Endometrial microvascular endothelial cells (primary cell): ENCODE data around the gene SYNGAP1. TPM values are rescaled to one million over a fixed set of nuclear protein-coding genes. Genes with fewer than 3 reads are reported as not detected.

Experiments used
- in situ Hi-C: cut with HindIII; loops from 2 replicates; pipeline ENCODE4 v1.10.0; 2017; ENCODE audit warnings: low sequenced_read_pairs, low pct_unique_long_range_greater_than_20kb; ENCODE audit errors: inconsistent ontology term
- total RNA-seq: library from RNA; depleted of rRNA; stranded (reverse); fragments of >200 nt; gene quantifications from one replicate; pipeline ENCODE4 v1.2.3, GENCODE V29; 2015; ENCODE audit errors: inconsistent ontology term

Gene SYNGAP1
- total RNA-seq, 1 donor from 2014 or later: 1.7 TPM

GRCh38 chr6:33497157-33497556, 77.3 kb downstream of the SYNGAP1 start:
- in situ Hi-C loops: no loop called here

- in situ Hi-C loops: no loop called here
These were observed 82.6 kb downstream of the SYNGAP1 start for GRCh38 chr6:33502486-33502885.

DNA sequence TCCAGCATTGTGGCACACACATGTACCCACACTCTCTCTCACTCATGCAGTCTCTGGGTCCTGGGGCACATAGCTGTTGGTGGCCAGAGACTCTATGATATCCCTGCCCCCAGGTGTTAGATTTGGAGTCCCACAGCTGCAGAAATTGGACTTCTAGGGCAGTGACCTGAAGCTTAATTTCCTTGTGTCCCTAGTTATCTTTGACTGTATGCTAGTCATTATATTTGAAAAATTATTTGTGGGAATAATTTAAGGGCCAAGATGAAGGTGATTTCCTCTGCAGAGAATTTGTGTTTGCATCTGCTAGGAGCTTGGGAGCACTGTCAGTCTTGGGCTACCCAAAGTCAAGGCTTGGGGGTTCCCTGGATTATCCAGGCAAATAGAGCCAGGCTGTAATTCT, 84.6 kb downstream of the SYNGAP1 start:
- in situ Hi-C loops: no loop called here

Other genes starting within 250 kb of the SYNGAP1 start
- gene COL11A2, start 227.6 kb upstream of the SYNGAP1 start, total RNA-seq: not detected
- 19.3 TPM for gene RXRB, start 219.4 kb upstream of the SYNGAP1 start, total RNA-seq
- gene SLC39A7, start 219.2 kb upstream of the SYNGAP1 start, total RNA-seq: 102 TPM
- gene HSD17B8, start 215.4 kb upstream of the SYNGAP1 start, total RNA-seq: 6.0 TPM
- 9.3 TPM for gene RING1, start 211.6 kb upstream of the SYNGAP1 start, total RNA-seq
- gene VPS52, start 148.2 kb upstream of the SYNGAP1 start, total RNA-seq: 43.4 TPM
- gene RPS18, start 148.0 kb upstream of the SYNGAP1 start, total RNA-seq: 3,623 TPM
- 4.0 TPM for gene B3GALT4, start 142.9 kb upstream of the SYNGAP1 start, total RNA-seq
- 75.1 TPM for gene WDR46, start 130.8 kb upstream of the SYNGAP1 start, total RNA-seq
- 59.0 TPM for gene PFDN6, start 130.5 kb upstream of the SYNGAP1 start, total RNA-seq
- 40.3 TPM for gene RGL2, start 121.1 kb upstream of the SYNGAP1 start, total RNA-seq
- gene TAPBP, start 106.0 kb upstream of the SYNGAP1 start, total RNA-seq: 112 TPM
- 29.3 TPM for gene ZBTB22, start 102.3 kb upstream of the SYNGAP1 start, total RNA-seq
- gene DAXX, start 97.1 kb upstream of the SYNGAP1 start, total RNA-seq: 44.5 TPM
- 55.4 TPM for gene KIFC1, start 28.2 kb upstream of the SYNGAP1 start, total RNA-seq
- 20.3 TPM for gene PHF1, start 9.1 kb upstream of the SYNGAP1 start, total RNA-seq
- 117 TPM for gene CUTA, start 2.0 kb upstream of the SYNGAP1 start, total RNA-seq
- gene ZBTB9, start 34.5 kb downstream of the SYNGAP1 start, total RNA-seq: 8.1 TPM
- gene BAK1, start 160.2 kb downstream of the SYNGAP1 start, total RNA-seq: 13.7 TPM
- 56.0 TPM for gene ITPR3, start 201.3 kb downstream of the SYNGAP1 start, total RNA-seq